GM12864 (cell line): Measurements from ENCODE around the gene GABRB1.

Experiments used
- DNase-seq: peaks from one replicate; pipeline ENCODE4 v3.0.0-alpha.2; 2011; ENCODE audit warnings: low read depth
- H3K4me3 ChIP-seq: 2 replicates; pipeline ENCODE4 v1.5.1; 2011; ENCODE audit warnings: mild to moderate bottlenecking, low read depth, low read length, control low read depth
- TF ChIP-seq, protein P1 (sequence below): IDR thresholded peaks from 2 replicates; pipeline ENCODE4 v1.5.1; 2011; ENCODE audit warnings: low read depth, mild to moderate bottlenecking, moderate library complexity, low read length, control low read depth, inconsistent platforms; ENCODE audit errors: missing control alignments

The GABRB1 gene

DNA sequence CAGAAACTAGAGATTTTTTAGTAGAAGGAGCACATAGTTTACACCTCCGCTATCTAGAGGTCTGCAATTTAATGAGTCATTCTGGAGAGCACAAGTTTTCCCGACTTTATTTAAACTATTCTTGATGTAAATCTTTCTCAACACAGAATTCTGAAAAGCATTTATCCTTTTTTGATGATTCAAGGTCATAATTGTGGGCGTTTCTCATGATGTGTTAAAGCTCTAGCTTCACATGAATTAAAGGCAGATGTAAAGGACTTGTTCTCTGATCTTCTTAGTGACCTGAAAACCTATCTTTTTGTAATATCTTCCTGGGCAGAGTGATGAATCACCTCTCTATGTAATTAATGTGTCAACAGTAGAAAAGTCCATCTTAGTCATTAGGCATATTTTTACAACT, 303.3 kb downstream of the GABRB1 start:
- H3K4me3 ChIP-seq: no peak overlapping the region
- no peak for DNase-seq
- TF ChIP-seq, protein P1, sequence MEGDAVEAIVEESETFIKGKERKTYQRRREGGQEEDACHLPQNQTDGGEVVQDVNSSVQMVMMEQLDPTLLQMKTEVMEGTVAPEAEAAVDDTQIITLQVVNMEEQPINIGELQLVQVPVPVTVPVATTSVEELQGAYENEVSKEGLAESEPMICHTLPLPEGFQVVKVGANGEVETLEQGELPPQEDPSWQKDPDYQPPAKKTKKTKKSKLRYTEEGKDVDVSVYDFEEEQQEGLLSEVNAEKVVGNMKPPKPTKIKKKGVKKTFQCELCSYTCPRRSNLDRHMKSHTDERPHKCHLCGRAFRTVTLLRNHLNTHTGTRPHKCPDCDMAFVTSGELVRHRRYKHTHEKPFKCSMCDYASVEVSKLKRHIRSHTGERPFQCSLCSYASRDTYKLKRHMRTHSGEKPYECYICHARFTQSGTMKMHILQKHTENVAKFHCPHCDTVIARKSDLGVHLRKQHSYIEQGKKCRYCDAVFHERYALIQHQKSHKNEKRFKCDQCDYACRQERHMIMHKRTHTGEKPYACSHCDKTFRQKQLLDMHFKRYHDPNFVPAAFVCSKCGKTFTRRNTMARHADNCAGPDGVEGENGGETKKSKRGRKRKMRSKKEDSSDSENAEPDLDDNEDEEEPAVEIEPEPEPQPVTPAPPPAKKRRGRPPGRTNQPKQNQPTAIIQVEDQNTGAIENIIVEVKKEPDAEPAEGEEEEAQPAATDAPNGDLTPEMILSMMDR: no peak

DNA sequence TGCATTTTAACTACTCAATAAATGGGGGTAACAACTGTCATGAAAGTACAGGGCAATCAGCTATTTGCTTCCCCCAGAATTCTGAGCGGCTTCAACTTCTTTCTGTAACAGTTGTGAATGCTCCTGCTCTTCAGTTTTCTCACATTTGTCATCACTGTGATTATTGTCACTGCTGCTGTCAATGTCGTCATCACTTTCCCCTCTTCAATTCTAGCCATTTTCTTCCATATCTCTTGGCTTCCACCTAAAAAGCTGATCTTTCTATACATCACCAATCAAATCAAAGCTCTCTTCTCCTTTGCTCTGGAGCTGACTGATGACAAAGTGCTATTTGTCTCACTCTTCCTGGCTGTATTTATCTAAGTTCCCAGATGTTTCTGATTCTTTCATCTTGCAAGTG, 306.5 kb downstream of the GABRB1 start:
- TF ChIP-seq, protein P1: no peak
- DNase-seq: no peak
- H3K4me3 ChIP-seq: no peak overlapping the region

DNA sequence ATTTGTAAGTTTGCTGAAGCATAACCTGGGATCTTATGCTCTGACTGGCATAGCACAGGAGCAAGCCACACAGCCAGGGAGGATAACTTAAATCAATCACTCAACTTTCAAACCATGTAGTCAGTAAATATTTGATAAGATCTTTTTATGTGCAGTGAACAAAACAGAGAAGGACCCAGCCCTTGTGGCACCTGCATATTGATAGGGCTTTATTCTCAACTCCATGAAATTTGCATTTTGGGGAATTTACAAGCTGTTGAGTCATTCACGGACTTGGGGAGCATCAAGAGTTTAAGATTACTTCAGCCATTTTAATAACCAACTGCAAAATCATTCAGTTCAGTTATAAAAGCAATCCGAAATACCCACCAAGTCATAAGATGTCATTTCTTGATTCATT, 309.5 kb downstream of the GABRB1 start:
- DNase-seq: no peak

DNA sequence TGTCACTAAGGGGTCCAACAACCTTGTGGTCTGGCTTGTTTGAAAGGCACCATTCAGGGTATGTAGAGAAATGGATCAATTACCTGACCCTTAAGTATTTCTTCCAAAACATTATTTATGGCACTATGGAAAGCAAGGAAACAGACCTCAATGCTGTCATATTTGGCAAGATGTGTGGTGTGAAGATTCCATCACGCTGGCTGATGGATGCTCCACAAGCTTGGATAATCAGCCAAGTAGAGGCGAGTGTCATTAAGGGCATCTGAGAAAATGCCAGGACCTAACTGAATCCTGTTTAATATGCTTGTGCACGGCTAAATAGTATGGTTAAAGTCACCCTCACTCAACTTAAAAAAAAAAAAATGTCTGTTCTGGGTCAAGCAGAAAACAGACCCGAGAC, 311.4 kb downstream of the GABRB1 start:
- no peak for DNase-seq
- TF ChIP-seq, protein P1: no peak
- no peak overlapping the region for H3K4me3 ChIP-seq

More for the DNA sequence above, 309.5 kb downstream of the GABRB1 start:
- no peak overlapping the region for H3K4me3 ChIP-seq
- TF ChIP-seq, protein P1: no peak

DNA sequence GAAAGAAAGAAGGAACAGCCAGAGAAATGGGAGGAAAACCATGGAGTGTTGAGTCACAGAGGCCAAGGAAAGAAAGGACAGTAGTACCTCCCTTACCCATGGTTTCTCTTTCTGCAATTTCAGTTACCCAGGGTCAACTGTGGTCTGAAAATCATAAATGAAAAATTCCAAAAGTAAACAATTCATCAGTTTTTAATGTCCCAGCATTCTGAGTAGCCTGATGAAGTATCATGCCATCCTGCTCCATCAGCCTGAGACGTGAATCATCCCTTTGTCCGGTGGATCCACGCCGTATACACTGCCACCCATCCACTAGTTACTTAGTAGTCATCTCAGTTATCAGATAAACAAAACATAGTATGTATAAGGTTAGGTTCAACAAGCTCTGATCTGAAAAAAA, 318.0 kb downstream of the GABRB1 start:
- TF ChIP-seq, protein P1: no peak
- H3K4me3 ChIP-seq: no peak overlapping the region

DNA sequence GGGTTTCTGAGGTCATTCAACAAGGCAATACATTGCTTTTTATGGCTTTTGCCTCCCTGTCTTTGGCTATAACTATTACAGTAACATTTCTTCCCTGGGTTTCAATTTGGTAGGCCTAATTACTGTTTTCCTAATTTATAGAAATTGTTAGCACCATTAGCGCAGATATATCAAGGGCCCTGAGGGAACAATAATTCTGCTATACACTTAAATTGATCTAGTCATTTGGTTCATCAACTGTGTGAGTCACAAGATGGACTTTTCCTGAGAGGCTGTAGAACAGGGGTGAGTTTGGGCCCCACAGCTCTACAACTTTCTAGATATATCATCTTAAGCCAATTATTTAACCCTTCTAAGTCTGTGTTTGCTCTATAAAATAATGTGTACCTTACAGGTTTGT, 324.2 kb downstream of the GABRB1 start:
- no peak for DNase-seq
- TF ChIP-seq, protein P1: no peak
- H3K4me3 ChIP-seq: no peak overlapping the region

More for the DNA sequence above, 318.0 kb downstream of the GABRB1 start:
- DNase-seq: no peak

DNA sequence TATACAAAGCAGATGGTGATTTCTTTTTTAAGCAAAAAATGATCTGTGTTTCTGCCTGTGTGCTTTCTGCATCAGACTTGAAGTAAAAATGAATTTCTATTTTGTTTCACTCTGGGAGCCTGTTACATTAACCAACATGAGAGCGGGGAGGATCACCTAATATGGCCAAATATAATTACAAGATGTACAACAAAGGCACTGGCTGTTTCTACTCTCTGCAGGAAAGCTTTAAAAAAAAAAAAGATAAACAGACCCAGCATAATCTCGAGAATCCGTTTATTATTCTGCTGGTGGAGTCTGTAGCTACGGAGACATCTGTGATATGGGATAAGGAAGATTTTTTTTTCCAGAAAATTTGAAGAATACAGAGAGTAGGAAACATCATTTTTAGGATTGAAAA, 328.5 kb downstream of the GABRB1 start:
- TF ChIP-seq, protein P1: no peak
- DNase-seq: no peak
- H3K4me3 ChIP-seq: no peak overlapping the region
